Neuronal stem cell (in vitro differentiated cells): Measurements from ENCODE around the gene TREH.

Experiments used
- DNase-seq: peaks from one replicate; pipeline ENCODE4 v3.0.0-alpha.2; 2013; ENCODE audit warnings: low spot score
- H2AFZ ChIP-seq: one replicate; pipeline ENCODE4 v1.6.1; 2013; ENCODE audit warnings: mild to moderate bottlenecking, low read length, inconsistent platforms
- H2AK5ac ChIP-seq: 2 replicates; pipeline ENCODE4 v1.6.1; 2013; ENCODE audit warnings: low read depth, mild to moderate bottlenecking, inconsistent platforms, low read length, moderate library complexity, mixed read lengths
- H2BK120ac ChIP-seq: 2 replicates; pipeline ENCODE4 v1.6.1; 2013; ENCODE audit warnings: low read depth, mild to moderate bottlenecking, inconsistent platforms, low read length, moderate library complexity, mixed read lengths
- H2BK12ac ChIP-seq: one replicate; pipeline ENCODE4 v1.6.1; 2013; ENCODE audit warnings: low read length, inconsistent platforms
- H2BK15ac ChIP-seq: 2 replicates; pipeline ENCODE4 v1.6.1; 2013; ENCODE audit warnings: mild to moderate bottlenecking, low read length, inconsistent platforms, mixed read lengths
- H2BK5ac ChIP-seq: one replicate; pipeline ENCODE4 v1.6.1; 2013; ENCODE audit warnings: inconsistent platforms, mild to moderate bottlenecking, low read length, moderate library complexity
- H3K14ac ChIP-seq: one replicate; pipeline ENCODE4 v1.6.1; 2013; ENCODE audit warnings: low read length, inconsistent platforms
- H3K18ac ChIP-seq: 2 replicates; pipeline ENCODE4 v1.6.1; 2013; ENCODE audit warnings: low read length, inconsistent platforms
- H3K23ac ChIP-seq: 2 replicates; pipeline ENCODE4 v1.6.1; 2013; ENCODE audit warnings: low read depth, mild to moderate bottlenecking, mixed read lengths, low read length, inconsistent platforms; ENCODE audit not compliant: poor library complexity
- H3K27ac ChIP-seq: replicated peaks from 3 replicates; pipeline ENCODE4 v1.5.1; 2013; ENCODE audit warnings: low read length, inconsistent platforms
- H3K27me3 ChIP-seq, 3 experiments: 2 replicates each; pipeline ENCODE4 v1.6.1; 2013; ENCODE audit warnings: low read length in 3 of 3, mild to moderate bottlenecking in 2 of 3, inconsistent platforms in 1 of 3, low read depth in 1 of 3, mixed read lengths in 1 of 3, moderate library complexity in 1 of 3; ENCODE audit not compliant: control insufficient read depth in 3 of 3, insufficient read depth in 3 of 3
- H3K36me3 ChIP-seq, 2 donors: replicated peaks in 1 of 2; 2 replicates each; pipeline ENCODE4 v1.6.1; 2013; ENCODE audit warnings: low read length in 2 of 2; ENCODE audit not compliant: control insufficient read depth in 2 of 2, insufficient read depth in 2 of 2
- H3K4ac ChIP-seq: 2 replicates; pipeline ENCODE4 v1.6.1; 2013; ENCODE audit warnings: inconsistent platforms, mild to moderate bottlenecking, low read length, moderate library complexity
- H3K4me1 ChIP-seq, 2 donors: 1 replicate in 1 of 2; 2 replicates in 1 of 2; pipeline ENCODE4 v1.6.1; 2013; ENCODE audit warnings: low read length in 2 of 2, low read depth in 1 of 2; ENCODE audit not compliant: control insufficient read depth in 2 of 2, insufficient read depth in 1 of 2
- H3K4me2 ChIP-seq: one replicate; pipeline ENCODE4 v1.6.1; 2013; ENCODE audit warnings: mild to moderate bottlenecking, low read length, inconsistent platforms; ENCODE audit not compliant: insufficient read depth, poor library complexity, severe bottlenecking
- H3K4me3 ChIP-seq, 2 donors: 2 replicates each; pipeline ENCODE4 v1.5.1; 2013; ENCODE audit warnings: low read length in 2 of 2, mild to moderate bottlenecking in 2 of 2, inconsistent platforms in 1 of 2, moderate library complexity in 1 of 2
- H3K79me1 ChIP-seq: one replicate; pipeline ENCODE4 v1.6.1; 2013; ENCODE audit warnings: low read depth, mild to moderate bottlenecking, inconsistent platforms, low read length, moderate library complexity
- H3K9ac ChIP-seq: one replicate; pipeline ENCODE4 v1.6.1; 2013; ENCODE audit warnings: mild to moderate bottlenecking, low read depth, low read length, inconsistent platforms; ENCODE audit not compliant: poor library complexity
- H3K9me3 ChIP-seq, 2 donors: replicated peaks in 1 of 2; 2 replicates each; pipeline versions ENCODE3 to v1.6.1; 2013; ENCODE audit warnings: low read length in 2 of 2, mild to moderate bottlenecking in 2 of 2, inconsistent platforms in 1 of 2, low read depth in 1 of 2, mixed read lengths in 1 of 2, moderate library complexity in 1 of 2; ENCODE audit not compliant: control insufficient read depth in 2 of 2, insufficient read depth in 1 of 2
- H4K8ac ChIP-seq: one replicate; pipeline ENCODE4 v1.6.1; 2013; ENCODE audit warnings: low read depth, mild to moderate bottlenecking, inconsistent platforms, low read length, moderate library complexity
- H4K91ac ChIP-seq: one replicate; pipeline ENCODE4 v1.6.1; 2013; ENCODE audit warnings: low read length, low read depth, mild to moderate bottlenecking, inconsistent platforms; ENCODE audit not compliant: poor library complexity
- WGBS, 2 donors: extraction: QIAGEN DNeasy Blood & Tissue Kit; methylation state at CpG; one replicate each; pipeline ENCODE4 v1.1.7; 2013; ENCODE audit warnings: missing lambda C conversion rate in 2 of 2, mixed read lengths in 1 of 2; ENCODE audit not compliant: insufficient read length in 2 of 2, insufficient replicate concordance in 1 of 2; ENCODE audit errors: extremely low coverage in 2 of 2; 5-methylcytosine and 5-hydroxymethylcytosine counted together

Gene TREH

DNA sequence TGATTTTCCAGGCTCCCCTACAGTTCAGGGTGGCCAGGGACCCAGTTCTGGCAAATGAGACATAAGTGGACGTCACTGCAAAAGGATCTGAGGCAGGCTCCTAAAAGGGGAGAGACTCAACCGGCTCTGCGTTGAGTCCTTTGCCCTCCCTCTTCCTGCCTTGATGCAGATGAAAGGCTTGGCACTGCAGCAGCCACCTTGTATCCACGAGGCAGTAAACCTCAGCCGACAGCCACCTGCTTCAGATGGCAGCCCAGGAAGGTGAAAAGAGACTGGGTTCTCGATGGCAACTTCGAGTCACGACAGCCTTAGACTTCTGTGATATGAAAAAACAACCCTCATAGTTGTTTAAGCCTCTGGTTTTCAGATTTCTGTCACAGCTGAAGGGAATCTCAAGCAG, 14.7 kb upstream of the TREH start:
- Histone ChIP-seq H2BK120ac (no peak overlapping the region), H3K27me3 (no peaks in the 10 kb centered on the region), H3K23ac (no peak overlapping the region), H3K4ac (no peak overlapping the region), H2AFZ (no peak overlapping the region), H3K4me2 (no peak overlapping the region), H3K79me1 (no peaks in the 10 kb centered on the region), H3K9ac (no peak overlapping the region), H2BK5ac (no peak overlapping the region), H4K91ac (no peak overlapping the region), H2BK15ac (no peak overlapping the region), H3K4me1 (peaks cover 0 to 3% of the 10 kb centered on the region in 2 donors), H4K8ac (no peak overlapping the region), H3K9me3 (no peaks in the 10 kb centered on the region), H3K14ac (no peak overlapping the region), H3K18ac (no peak overlapping the region), H3K27ac (no peak overlapping the region), H2AK5ac (no peak overlapping the region), H2BK12ac (no peak overlapping the region), H3K36me3 (no peaks in the 10 kb centered on the region), H3K4me3 (no peak overlapping the region)
- WGBS, 2 donors: no CpG with 5 or more reads among the region's 8 CpGs
- DNase-seq: no peak

DNA sequence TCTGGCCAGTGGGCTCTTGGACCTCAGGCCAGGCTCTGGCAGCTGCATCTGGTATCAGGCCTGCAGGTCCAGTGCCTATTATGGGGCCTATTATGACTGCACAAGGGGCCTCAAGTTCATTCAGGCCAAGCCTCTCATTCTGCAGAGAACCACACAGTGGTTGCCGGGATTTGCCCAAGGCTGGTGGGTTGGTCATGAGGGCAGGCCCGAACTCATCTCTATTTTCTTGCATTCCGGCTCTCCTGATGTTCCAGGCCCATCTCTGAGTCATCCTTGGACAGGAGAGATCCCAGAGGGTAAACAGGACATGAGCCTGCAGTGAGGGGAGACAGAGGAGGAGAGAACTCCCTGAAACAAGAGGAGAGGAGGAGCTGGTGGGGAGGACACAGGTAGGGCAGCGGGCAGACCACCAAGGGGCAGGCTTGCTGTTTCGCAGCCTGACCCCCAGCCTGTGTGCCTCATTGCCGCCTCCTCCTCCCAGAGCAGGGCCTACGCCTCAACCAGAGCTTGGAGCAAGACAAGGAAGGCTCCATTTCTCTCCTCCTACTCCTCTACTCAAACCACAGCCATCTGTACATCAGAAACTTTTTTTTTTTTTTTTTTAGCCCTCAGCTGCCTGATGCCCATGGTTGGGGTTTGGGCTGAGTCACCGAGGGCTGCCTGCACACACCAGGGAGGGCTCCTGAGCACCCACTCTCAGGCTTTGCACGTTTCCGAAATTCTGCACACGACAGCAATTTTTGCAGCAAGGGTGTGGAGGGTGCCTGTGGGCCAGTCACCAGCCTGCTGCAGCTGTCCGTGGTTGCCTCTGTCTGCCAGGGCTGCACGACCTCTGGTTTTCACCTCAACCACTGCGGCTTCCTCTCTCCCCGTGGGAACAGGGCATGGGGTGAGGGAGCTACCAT, 12.7 kb upstream of the TREH start:
- Histone ChIP-seq H3K9ac (no peak overlapping the region), H2AFZ (peak overlapping the region; percentile 69), H3K18ac (peak overlapping the region; percentile 59), H3K27me3 (no peaks in the 10 kb centered on the region), H3K14ac (peak overlapping the region; percentile 47), H3K4me2 (no peak overlapping the region), H3K4ac (no peak overlapping the region), H2AK5ac (peak overlapping the region; percentile 54), H2BK15ac (no peak overlapping the region), H3K23ac (no peak overlapping the region), H4K91ac (no peak overlapping the region), H3K9me3 (no peaks in the 10 kb centered on the region), H3K79me1 (peaks cover 2% of the 10 kb centered on the region), H2BK120ac (no peak overlapping the region), H3K27ac (no peak overlapping the region), H2BK5ac (no peak overlapping the region), H3K36me3 (no peaks in the 10 kb centered on the region), H4K8ac (no peak overlapping the region), H3K4me3 (no peak overlapping the region), H2BK12ac (no peak overlapping the region), H3K4me1 (peaks cover 0 to 3% of the 10 kb centered on the region in 2 donors)
- WGBS, 2 donors: no CpG with 5 or more reads among the region's 15 CpGs
- DNase-seq: no peak

DNA sequence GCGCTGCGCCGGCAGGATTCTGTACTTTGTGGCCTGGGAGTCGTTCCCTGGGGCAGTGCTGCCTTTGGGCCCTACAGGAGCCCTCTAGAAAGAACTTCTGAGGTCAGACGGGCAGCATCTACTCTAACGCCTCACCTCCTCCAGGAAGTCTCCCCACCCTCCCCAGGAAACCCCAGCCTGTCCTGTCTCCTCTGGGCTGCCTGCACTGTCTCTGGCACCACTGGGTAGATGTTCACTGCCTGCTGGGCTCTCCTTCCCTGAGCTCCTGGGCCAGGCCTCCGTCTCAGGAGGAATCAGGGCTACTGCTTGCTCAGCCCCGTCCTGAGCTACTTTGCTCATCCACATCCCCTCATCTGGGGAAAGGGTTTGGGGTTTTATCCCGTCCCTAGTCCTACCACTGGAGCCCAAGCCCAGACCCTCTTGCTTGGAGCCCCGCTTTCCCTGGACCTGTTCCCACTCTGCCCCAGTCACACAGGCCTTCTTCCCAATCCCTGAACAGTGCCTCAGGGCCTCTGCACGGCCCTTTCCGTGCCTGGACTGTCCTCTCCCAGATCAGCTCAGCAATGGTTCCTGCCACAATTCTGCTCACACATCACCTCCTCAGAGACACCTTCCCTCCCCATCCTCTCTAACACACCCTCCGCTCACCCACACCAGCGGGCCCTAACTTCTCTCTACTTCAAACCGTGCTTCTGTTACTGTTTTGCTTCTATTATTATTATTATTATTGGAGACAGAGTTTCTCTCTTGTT, 11.3 kb upstream of the TREH start:
- H3K4me2 ChIP-seq: peak overlapping the region; percentile 87
- no peak overlapping the region for H3K9ac ChIP-seq
- H4K91ac ChIP-seq: no peak overlapping the region
- no peaks in the 10 kb centered on the region for H3K36me3 ChIP-seq
- no CpG with 5 or more reads among the region's 15 CpGs for WGBS, 2 donors
- DNase-seq: no peak
- peaks cover 0 to 3% of the 10 kb centered on the region in 2 donors for H3K4me1 ChIP-seq
- H3K23ac ChIP-seq: no peak overlapping the region
- H2BK5ac ChIP-seq: no peak overlapping the region
- no peak overlapping the region for H4K8ac ChIP-seq
- H3K9me3 ChIP-seq: no peaks in the 10 kb centered on the region
- no peak overlapping the region for H3K27ac ChIP-seq
- H3K14ac ChIP-seq: no peak overlapping the region
- no peak overlapping the region for H2BK12ac ChIP-seq
- peak overlapping the region; percentile 73 for H2AK5ac ChIP-seq
- H3K4ac ChIP-seq: no peak overlapping the region
- H3K79me1 ChIP-seq: peaks cover 2% of the 10 kb centered on the region
- H3K27me3 ChIP-seq: no peaks in the 10 kb centered on the region
- H2BK15ac ChIP-seq: no peak overlapping the region
- no peak overlapping the region for H3K4me3 ChIP-seq
- H2AFZ ChIP-seq: peak overlapping the region; percentile 96
- peak overlapping the region; percentile 82 for H2BK120ac ChIP-seq
- H3K18ac ChIP-seq: peak overlapping the region; percentile 54
